ENCODE results near the gene DUSP23.

GRCh38 chr1:159771127-159771895 lies 9.5 kb upstream of the DUSP23 start:
- TF ChIP-seq CTCF (IDR thresholded peaks at IDR 0.05; ENCODE audit: low read length) (no peak), EZH2 (IDR thresholded peaks at IDR 0.05; ENCODE audit: borderline replicate concordance, low read length) (no peak)

Measured in OCI-LY1 (cell line).